Activated effector memory CD4-positive, alpha-beta T cell treated with anti-CD3 and anti-CD28 coated beads, Interleukin-2, amount 50 U/mL, for 16 hours (primary cell): ENCODE results near the gene ELAVL2.
"Not testable (repeated sequence)": the region's sequence is repeated elsewhere in the genome, so short reads cannot be mapped to it uniquely, and the experiment has no call there.

Experiments
- DNase-seq: peaks from one replicate; pipeline ENCODE4 v3.0.0-alpha.2; 2020

The ELAVL2 gene

DNA sequence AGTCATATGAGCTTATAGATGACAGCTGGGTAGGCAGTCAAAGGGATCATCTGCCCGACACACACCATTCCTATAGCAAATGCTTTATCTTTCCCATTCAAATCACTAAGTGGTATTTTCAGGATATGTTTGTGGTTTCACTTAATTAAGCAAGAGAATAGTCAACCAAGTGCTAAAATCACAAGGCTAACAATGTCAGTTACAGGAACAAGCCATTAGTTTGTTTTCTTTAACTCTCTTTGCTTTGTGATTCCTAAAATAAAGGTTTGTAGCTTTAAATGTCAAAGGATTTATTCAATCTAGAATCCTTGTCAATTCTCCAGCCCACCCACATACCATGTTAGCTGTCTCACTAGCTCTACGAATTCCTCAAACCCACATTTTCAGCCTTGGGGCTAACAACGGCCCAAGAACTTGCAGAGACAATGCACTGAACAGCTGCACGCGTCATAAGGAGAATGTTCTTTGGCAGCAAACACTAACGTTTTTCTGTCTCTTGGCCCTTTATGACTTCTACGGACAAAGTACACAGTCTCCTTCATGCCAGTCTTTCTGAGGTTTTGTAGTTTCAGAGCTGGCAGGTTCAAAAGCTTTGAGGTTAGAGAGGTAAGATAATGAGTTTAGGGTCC is 56.6 kb downstream of the ELAVL2 start:
- DNase-seq: no peak

DNA sequence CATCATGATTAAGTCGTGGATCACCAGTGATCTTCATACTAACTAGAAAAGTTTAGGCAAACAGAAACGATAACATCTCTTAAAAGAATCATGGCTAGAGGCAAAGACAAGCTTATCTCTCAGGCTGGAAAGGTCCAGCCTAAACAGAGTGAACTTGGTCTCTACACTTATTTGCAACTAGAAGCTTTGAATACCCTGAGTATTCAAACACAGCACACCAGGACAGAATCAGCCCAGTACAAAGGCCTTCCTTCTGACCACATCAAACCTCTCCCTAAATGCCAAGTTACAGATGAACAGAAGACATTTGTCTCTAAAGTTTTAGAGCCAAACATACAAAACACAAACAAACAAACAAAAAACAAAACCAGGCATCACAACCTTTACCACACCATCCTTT is 57.2 kb downstream of the ELAVL2 start:
- DNase-seq: no peak

DNA sequence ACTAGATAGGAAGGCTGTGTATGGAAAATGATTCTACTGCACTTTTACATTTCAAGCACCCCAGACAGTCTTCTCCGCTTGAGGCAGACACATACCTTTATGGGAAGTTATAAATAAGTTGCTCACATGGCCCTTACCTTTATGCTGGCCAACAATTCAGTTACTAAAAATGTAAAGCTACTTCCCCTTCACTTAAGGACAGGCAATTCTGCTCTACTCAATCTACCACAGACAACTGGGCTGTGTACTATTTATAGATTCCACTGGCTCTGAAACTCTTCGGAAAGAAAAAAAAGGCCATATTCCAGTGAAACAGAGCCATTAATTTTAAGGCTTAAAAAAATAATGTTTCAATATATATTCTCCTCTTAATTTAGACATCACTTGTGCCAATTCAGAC is 59.4 kb downstream of the ELAVL2 start:
- DNase-seq: no peak

DNA sequence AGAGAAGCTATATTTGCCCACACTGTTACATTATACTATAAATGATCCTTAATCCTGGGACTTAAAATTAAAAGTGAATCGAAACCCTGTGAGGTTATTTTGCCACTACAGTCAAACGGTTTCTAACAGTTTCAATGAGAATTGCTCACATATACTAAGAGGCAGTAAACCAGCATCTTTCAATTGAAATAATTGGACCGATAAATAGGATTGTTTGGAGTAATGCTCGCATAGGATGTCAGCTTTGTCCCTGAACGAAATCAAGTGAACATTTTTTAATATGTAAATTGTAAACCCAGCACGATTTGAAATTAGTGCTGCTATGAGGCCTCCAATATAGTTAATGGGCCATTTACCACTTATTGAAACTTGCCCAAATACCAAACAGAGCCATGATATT is 60.5 kb downstream of the ELAVL2 start:
- no peak for DNase-seq

DNA sequence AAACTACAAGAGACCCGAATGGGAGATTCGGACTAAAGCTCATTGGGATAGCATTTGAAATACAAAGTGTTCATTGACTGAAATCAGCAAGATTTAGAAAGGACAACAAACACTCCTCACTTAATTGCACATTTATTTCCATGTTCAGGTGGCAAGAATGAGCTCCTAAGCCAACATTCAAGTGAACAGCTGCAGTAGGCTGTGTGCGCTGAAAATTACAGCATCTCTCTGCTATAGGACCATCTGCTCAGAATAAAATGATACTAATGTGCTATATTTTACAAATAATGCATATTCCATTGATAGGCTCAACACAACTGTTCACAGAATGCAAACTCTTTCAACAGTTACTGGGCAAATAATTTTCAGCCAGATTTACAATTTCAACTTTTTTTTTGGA is 61.8 kb downstream of the ELAVL2 start:
- no peak for DNase-seq

DNA sequence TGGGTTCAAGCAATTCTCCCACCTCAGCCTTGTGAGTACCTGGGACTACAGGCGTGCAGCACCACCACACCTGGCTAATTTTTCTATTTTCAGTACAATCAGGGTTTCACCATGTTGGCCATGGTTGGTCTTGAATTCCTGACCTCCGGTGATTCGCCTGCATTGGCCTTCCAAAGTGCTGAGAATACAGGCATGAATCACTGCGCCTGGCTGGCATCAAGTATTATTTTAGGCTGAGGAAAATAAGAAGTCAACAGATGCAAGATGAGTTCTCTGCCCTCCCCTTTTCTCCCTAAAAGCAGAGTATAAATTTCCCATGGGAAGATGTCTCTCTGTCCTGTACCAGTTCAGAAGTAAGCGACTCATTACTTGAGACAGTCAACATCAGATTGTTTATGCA is 71.5 kb downstream of the ELAVL2 start:
- DNase-seq: no peak

DNA sequence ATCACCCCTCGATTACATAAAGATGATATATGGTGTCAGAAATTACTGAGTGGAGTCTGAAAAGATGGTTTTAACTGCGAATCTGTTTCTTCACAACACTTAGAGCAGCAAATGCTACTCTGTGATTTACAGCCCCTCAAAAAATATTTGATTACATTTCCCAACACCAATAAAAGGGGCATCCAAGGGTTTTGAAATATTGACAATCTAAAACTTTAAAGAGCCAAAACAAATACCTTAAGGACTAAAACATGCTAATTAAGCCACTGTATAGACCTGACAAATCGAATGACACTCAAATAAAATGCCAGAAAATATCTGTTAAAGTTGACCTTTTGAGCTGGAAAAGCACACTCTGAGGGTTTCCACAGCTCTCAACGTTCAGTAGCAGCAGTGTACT is 73.2 kb downstream of the ELAVL2 start:
- DNase-seq: no peak

DNA sequence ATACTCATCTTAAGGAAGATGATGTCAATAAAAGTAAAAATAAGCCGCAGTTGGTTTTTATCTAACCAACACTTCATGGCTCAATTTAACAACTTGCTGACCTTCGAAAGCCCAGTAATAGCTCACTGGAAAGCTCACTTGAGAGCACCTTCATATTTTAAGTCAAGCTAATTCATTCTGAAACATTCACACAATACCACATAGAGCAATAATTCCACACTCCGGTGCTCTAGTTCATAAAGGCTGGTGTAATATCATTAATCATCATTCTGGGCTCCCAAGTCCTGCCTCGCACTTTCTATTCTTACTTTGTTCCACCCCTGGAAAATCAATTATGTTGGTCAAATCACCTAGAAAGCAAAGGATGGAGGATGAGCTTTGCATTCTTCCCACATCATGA is 74.4 kb downstream of the ELAVL2 start:
- no peak for DNase-seq

DNA sequence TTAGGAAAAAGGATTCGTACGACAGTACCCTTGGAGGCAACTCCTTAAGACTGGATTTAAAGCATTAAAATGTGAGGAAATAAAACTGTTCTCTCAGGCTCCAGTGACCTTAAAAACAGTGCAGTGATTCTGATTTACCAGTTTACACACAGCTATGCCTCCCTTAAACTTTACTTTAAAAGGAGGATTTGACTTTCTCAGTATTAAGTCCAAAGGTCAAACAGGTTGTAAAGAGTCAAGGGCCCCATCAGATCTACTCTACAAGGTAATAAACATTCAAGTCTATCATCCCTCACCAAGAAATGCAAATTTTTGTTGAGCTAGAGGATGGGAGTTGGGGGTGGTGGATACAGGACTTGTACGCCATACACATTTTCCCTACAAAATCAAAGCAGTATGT is 75.2 kb downstream of the ELAVL2 start:
- no peak for DNase-seq

DNA sequence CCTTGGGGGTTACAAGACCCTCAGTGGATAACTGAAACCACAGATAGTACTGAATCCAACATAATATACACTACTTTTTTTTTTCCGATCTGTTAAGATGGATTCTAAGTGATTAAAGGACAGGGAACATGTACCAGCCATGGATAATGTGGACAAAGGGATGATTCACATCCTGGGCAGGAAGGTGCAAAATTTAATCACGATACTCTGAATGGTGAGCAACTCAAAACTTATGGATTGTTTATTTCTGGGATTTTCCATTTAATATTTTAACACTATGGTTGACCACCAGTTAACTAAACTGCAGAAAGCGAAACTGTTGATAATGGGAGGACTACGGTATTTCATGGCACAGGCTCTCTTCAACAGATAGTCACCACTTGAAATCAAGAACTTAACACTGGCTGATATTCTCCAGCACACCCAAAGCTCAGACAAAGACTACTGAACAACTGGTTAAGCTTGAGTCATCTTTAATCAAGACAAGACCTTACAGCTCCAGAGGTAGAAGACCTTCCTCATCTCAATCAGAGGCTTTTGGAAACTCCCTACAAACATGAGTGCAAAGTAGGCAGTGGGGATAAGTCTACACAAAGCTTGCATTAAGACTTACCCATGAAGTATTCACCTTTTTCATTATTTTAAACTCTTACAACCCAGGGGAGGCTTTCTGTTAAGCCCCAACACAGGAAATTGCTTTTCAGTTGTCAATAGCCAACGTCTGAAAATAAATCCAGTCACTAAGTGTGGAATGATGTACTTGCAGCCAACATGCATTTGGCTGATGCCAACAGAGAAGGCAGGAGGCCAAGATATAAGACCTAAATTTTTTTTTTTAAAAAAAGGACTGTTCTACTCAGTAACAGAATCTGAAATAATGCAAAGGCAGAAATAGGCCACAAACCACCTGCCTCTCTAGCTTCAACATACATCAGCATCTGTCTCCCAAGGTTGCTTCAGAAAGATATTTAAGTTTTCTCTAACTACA is 78.7 kb downstream of the ELAVL2 start:
- DNase-seq: no peak

DNA sequence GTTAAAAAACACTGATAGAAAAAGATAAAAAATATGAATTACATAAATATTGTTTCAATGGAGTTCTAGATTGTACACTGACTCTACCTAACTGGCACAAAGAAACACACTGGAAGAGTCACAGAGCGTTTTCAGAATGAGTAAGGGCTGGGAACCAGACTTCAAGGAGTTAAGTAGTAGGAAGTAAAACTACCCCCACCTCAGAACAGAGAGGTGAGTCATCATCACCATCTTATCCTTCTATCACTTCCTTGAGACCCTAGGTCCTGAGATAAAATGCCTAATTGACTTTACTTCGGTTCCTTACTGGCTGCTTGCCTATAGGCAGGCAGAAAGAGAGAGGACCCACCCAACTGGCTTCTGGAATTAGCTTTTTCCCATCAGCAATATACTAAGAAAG is 79.7 kb downstream of the ELAVL2 start:
- DNase-seq: no peak

DNA sequence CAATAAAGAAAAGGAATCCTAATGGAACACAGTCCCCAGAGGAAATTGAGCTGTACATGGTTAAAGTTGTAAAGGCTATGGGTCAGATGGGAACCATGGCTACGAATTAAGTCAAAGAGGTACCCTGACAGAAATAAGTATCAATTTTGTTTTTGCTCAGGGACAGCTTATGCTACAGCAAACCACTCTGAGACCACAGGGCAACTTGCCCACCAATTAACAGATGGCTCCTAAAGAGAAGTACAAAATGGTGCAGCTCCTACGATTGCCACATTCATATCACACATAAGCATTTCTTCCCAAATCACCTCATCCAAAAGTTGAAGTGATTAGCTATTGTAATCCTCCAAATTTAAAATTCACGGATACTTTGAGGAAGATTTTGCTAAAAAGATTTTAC is 83.0 kb downstream of the ELAVL2 start:
- DNase-seq: no peak

DNA sequence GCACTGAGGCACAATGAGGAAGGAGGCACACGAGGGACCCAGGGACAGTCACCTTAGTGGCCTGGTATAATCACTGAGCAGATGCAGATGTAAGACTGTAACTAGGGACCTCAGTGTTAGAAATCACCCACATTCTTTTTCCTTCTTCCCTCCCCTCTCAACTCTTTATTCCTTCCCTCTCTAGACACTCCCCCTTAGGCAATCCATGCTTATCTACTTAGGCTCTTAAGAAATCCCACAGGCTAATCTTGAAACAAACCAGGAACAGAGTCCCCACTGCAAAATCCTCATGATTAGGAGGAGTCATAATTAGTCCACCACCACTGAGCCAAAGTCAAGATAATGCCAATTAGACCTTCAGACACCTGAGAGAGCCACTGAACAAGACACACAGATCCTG is 84.7 kb downstream of the ELAVL2 start:
- no peak for DNase-seq

DNA sequence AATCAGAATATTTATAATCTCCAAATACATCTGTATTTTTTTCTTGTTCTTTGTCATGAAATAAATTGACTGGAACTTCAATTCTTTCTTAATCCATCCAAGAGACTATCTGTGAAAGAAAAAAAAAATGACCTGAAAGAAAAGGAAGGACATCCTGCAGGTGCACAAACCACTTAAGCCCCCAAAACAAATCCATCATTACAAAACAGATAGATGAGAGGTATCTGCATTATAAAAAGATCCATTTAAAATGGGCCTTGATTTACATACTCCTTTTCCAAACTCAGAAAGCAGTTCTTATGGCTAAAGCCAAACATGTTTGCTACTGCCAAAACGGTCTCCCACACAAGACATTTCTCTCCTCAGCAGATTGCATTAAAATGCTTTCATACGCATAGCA is 85.5 kb downstream of the ELAVL2 start:
- DNase-seq: no peak

DNA sequence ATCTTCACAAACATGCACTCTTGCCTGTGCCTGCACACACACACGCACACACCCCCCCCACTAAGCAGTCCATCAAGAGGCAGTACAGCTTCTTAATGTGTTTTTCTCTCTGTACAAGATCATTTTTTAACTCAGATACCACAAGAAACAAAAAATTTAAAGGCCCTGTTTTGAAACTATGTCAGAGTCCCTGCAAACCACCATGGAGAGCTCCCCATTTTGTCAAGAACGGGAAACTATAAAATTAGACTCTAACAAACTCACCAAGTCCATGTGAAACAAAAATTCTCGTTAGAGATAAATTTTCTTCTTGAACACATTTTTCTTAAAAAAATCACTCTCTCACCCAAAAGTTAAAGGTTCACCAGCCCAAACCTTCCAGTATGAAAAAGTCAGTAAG is 86.3 kb downstream of the ELAVL2 start:
- DNase-seq: no peak

DNA sequence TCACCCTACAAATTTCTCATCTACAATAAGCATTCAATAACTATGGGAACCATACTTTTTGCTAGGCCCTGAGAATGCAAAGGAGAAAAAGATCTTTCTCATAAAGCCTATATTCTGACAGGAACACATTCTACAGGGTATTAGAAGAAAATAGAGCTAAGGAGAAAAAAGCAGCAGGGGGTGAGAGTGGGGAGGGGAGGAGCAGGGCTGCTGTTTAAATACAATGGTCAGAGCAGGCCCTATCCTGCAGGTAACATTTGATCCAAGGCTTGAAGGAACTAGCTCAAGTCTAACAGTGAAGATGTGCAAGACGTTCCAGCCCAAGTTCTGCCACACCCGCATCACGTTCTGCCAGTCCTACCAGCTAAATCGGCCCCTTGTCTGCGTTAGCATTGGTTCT is 89.7 kb downstream of the ELAVL2 start:
- DNase-seq: no peak

DNA sequence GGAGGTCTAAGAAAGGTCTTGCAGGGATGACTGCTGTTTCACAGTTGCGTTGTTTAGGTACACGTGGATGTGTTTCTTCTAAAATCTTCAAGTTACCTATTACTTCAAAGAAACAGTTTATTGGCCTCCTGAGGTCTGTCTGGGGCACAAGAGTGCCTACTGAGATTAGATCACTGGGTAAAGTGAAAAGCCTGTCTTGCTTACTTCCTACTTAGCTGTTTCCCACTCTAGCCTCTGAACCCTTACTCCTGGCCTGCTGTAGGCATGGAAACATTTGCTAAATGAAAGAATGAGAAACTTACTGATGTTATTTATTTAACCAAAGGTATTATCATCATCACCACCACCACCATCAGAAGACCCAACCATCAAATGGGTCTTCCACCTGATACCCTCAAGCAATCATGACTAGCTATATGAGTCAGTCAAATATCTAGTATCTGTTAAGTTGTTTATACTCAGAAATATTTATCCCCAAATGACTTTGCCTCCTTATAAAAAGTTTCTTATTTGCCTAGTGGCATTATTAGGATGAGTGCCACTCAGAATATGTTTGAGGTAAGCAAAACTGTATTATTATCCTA is 92.5 kb downstream of the ELAVL2 start:
- no peak for DNase-seq

DNA sequence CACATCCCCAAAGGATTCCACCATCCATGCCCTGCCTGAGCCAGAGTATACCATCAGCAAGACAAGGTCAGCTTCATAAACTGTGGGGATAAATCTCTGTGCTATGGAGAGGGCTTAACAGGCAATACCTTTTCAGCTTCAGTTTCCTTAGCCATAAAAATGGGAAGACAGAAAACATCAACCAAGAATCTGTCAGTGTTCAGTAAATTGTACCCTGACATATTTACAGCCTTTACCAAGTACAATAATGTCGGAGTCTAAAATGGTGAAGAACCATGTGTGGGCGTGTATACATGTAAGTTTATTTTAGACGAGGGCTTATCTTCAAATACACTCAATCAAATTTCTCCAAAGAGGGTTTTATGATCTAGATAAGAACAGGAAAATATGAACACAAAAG is 94.7 kb downstream of the ELAVL2 start:
- DNase-seq: no peak

DNA sequence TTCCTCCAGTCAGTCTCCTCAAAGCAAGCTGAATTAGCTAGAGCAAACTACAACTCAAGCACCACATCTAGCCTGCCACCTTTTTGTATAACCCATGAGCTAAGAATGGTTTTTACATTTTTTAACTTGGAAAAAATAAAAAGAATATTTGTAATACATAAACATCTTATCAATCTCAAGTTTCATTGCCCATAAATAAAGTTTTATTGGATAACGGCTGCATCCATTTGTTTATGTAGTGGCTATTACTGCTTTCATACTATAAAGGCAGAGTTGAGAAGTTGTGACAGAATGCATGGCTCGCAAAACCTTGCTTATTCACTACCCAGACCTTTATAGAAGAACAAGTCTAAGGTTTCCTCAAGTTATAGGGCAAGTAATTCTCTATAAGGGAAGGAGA is 95.7 kb downstream of the ELAVL2 start:
- DNase-seq: no peak

DNA sequence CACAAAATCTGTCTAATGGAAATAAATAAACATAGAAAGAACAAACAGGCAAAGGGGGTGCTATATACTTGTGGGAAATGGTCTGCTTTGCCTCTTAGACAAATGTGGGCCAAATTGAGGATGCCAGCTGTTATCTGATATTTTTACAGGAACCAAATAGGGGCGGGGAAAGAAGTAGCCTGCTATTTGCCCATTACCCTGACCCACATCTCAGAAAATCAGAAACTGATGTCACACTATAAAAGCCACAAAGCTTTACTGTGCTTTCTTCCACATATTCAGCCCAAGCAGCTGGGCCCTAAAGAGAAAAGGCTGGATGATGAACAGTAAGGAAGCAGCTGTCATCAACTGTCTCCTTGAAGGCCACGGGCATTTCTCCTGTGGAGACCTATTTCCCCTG is 97.3 kb downstream of the ELAVL2 start:
- no peak for DNase-seq

DNA sequence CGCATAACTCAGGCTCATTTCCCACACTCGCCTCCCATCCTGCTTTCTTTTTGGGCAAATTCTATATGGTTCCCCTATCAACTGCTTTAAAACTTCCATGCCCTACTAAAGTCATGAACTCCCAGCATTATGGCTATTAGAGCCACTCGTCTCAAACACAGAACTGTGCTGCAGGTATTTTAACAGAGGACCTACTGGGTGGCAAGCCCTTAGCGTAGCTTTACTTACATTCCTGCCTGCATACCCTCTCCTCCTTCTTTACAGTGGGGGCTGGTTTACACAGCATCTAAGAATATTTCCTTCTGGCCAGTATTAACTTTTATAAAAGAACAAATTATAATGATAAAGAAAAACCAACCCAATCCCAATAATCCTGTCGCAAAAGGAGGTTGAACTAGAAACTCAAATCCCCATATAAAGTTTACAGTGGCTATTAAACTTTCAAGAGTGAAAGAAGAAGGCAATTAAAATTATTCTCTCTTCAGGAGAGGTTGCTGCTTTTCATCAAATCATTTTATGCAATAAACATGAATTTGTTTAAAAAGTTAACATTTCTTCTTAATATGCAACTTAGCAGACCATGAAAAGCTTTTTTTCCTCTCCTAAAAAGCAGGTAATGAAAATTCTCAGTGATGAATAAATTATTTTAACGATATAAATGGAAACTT is 100.6 kb downstream of the ELAVL2 start:
- DNase-seq: no peak

DNA sequence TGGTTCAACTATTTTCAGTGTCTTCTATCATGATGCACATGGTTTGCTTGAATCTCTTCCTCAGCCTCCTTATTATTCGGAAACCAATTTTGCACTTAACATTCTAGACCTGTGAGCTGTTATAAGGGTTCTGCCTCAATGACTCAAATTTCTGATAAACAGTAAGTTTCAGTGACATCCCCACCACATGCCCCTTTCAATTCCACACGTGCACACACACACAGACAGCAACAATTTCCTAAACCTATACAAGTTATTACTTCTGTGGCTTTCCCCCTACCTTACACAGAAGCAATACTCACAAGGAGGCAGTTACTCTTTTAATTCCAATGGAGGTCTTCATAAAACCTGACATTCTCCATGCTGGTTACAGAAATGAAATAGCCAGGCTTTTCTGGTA is 102.4 kb downstream of the ELAVL2 start:
- DNase-seq: no peak

DNA sequence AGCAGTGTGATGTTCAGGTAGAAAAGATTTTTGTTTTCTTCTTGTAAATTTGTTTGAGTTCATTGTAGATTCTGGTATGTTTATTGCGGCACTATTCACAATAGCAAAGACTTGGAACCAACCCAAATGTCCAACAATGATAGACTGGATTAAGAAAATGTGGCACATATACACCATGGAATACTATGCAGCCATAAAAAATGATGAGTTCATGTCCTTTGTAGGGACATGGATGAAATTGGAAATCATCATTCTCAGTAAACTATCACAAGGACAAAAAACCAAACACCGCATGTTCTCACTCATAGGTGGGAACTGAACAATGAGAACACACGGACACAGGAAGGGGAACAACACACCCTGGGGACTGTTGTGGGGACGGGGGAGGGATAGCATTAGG is 103.0 kb downstream of the ELAVL2 start:
- DNase-seq: not testable (repeated sequence)

DNA sequence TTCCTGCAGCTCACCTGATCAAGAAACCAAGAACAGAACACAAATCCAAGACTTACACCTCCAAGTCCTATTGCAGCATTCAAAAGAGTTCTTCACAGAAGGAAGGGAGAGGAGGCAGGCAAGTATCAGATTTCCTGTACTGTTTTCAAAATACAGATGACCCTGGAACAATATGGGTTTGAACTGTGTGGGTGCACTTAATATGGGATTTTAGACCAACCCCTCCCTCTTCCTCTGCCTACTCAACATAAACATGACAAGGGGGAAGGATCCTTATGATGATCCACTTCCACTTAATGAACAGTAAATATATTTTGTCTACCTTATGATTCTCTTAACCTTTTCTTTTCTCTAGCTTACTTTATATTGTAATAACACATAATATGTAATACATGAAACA is 104.6 kb downstream of the ELAVL2 start:
- DNase-seq: no peak
